Measurements from ENCODE around the gene SLC66A2.

SLC66A2 gene

DNA sequence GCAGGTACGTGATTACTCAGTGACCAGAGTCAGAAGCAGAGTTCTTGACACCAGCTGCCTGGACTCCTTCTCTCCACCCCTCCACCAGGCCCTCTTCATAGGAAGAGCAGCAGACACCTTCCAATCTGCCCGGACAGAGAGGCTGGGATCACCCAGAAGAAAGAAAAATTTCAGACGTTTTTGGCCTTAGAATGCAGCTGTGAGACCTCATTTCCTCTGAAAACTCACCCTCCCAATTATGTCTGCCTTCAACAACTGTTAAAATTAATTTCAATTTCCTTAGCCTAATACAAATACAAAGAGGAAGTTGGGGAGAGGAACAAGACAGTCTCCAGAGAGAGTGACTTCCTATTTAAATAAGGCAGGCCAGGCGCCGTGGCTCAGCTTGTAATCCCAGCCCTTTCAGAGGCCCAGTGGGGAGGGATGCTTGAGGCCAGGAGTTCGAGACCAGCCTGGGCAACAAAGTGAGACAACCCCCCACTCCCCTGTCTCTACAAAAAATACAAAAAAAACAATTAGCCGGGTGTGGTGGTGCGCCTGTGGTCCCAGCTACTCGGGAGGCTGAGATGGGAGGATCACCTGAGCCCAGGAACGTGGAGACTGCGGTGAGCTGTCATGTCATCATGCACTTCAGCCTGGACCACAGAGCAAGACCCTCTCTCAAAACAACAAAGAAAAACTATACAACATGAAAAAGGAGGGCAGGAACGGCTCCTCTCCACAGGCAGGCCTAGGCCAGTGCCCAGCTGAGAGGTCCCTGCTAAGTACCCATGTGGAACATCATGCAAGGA is 1.6 kb downstream of the SLC66A2 start:
- peak; percentile 90 for DNase-seq

- no peak for DNase-seq
These were observed 2.6 kb downstream of the SLC66A2 start for GRCh38 chr18:79948719-79949411.

DNA sequence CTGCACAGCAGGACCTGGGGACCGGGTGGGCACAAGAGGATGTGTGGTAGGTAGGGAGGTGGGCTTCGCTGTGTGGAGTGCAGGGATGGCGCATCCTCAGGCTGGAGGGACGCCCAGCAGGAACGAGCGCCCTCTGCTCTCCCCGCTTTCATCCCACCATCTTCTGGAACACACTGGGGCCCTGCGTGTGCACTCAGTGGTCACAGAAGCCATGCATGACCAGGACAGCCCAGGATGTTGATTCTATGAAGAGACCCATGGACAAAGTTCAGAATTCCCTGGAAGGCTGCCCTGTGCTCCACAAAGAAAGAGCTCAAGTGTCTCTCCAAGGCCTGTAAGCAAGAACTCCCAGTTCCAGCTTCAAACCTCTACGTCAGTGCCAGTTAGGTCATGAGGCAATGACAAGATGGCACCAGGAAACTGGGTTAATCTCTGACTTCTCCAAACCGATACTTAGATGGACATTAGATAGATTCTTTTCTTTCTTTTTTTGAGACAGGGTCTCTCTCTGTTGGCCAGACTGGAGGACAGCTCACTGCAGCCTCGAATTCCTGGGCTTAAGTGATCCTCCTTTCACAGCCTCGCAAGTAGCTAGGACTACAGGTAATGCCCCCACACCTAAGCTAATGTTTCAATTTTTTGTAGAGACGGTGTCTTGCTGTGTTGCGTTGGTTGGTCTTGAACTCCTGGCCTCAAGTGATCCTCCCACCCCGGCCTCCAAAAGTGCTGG is 3.4 kb downstream of the SLC66A2 start:
- no peak for DNase-seq

- DNase-seq, result no peak
These were observed 4.2 kb downstream of the SLC66A2 start for GRCh38 chr18:79947054-79947755.

DNA sequence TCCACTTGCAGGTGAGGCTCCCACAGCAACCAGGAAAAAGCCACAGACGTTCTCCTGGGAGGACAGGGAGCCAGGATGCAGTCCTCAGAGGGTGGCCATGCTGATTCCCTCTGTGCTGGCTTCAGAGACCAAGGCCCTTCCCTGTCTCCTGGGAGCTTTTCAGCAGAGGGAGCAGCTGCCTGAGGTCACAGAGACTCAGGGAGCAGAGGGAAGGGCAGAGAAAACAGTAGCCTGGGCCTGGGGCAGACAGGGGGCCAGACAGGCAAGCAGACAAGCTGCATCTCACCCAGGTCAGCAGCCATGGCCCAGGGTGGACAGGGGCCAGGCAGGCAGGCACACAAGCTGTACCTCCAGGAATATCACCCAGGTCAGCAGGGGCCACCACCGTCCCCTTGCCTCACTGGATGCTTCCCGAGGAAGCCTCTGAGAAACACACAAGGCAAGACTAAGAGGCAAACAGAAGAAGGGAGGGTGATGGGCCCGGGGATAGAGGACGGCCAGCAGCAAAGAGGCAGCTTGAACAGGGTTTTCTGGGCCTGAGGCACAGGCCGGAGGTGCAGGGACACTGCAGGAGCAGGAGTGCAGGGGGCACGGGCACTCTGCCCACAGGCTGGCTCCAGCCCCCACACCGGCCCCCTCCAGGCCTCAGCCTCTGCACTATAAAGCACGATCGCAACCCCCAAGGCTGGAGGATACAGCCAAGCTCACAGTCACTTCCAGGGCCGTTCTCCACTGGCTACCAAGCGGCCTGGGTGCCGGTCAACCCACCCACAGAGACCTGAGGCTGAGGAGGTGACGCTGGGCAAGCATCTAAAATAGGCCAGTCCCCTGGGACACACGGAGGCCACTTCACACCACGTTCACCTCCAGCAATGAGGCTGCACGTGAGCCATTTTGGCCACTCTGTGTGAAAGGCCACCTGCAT is 6.1 kb downstream of the SLC66A2 start:
- DNase-seq, result no peak

- DNase-seq, result peak; percentile 69
These were observed 6.7 kb downstream of the SLC66A2 start for GRCh38 chr18:79944746-79945117.

DNA sequence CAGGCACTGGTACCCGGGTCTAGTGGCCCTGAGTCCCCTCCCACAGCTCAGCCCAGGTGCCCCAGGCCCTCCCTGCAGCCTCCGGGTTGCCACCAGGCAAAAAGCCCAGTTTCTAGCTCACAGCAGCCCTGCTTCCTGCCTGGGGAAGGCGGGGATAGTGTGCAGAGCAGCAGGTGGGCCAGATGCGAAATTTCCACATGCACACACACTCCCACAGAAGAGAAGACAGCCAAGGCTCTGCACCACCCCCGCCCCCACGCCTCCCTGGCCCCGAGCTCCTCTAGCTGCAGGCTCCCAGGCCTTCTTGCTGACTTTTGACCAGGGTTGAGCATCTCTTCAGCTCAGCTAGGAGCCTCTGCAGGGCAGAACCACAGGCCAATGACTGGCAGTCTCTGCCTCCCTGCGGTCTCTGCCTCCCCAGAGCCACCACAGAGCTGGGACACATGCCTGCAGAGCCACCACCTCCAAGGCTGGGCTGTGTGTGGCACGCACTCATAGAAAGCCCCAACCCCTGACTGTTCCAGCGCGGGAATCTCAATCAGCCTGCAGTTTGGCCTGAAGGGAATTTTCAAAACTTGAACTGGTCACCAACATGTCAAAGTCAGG is 7.2 kb downstream of the SLC66A2 start:
- DNase-seq, result peak; percentile 81

- DNase-seq, result no peak
These were observed 7.8 kb downstream of the SLC66A2 start for GRCh38 chr18:79943608-79944125.

DNA sequence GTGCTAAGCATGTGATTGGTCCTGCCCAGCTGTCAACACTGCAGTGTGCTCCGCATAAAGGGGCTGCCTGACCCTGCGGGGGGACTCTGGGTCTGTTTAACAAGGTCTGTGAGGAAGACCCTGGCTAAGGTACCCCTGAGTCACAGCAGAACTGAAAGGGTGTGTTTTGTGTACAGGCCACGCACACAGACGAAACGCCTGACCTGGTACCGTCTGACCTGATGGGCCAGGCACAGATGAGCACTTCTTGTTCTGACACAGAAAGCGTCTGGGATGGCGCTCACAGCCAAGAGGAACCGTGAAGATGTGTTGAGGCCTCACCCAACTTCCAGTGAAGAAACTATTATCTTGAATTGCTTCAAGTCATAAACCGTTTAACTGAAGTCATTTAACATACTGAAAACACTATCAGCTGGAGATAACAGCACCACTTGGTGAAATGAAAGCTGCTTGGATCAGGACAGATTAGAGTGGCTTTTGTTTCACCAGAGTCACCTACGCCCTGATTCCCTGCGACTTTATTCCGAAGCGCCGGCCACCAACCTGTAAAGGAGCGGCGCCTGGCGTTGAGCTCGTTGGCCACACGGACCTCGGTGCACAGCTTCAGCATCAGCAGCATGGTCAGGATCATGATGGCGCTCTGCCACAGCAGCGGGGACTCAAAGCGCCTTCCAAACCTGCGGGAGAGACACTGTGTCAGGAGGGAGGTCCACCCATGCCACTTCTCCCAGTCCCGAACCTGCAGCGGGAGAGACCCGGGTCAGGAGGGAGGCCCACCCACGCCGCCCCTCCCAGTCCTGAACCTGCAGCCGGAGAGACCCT is 8.5 kb downstream of the SLC66A2 start:
- DNase-seq, result peak; percentile 84

DNA sequence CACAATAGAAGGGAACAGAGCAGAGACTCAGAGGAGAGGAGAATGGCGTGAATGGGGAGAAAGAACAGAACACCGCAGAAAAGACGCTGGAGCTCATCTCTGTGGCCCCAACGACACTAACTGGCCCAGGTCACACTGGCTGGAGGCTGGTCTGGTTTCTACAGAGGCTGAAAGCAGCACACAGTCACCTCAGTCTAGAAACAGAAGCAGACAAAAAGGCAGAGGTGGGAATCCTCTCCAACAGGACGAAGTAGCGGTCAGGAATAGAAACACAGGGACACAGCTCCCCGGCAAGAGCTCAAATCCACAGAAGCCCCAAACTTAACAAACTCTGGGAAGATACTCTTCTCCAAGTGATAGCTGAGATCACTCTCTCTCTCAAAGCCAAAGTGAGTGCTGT is 9.2 kb downstream of the SLC66A2 start:
- no peak for DNase-seq

DNA sequence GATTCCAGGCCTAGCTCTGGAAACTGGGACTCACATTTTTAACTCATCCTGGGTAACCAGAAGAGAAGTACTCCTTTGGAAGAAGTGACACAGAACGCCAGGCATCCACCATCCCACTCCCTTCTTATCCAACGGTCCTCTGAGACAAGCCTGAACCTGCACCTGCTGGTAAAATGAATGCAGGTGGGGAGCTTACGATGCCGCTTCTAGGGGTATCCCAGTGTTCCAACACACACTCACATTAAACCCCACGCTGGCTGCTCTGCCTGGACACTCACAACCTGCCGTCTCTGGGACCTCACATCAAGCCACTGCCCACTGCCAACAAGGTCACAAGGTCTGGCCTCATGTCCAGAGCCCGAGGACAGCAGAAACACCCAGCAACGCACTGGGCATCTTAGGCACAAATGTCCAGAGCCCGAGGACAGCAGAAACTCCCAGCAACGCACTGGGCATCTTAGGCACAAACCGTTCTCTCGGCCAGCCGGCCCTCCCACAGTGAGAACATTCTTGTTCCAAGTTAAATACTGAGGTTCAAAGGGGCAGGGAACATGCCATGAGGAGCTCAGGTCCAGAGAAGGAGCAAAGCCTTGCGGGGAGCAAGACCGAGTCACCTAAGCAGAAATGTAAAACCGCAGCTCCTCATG is 9.9 kb downstream of the SLC66A2 start:
- DNase-seq, result no peak

GRCh38 chr18:79940814-79941472 is 10.5 kb downstream of the SLC66A2 start:
- no peak for DNase-seq

DNA sequence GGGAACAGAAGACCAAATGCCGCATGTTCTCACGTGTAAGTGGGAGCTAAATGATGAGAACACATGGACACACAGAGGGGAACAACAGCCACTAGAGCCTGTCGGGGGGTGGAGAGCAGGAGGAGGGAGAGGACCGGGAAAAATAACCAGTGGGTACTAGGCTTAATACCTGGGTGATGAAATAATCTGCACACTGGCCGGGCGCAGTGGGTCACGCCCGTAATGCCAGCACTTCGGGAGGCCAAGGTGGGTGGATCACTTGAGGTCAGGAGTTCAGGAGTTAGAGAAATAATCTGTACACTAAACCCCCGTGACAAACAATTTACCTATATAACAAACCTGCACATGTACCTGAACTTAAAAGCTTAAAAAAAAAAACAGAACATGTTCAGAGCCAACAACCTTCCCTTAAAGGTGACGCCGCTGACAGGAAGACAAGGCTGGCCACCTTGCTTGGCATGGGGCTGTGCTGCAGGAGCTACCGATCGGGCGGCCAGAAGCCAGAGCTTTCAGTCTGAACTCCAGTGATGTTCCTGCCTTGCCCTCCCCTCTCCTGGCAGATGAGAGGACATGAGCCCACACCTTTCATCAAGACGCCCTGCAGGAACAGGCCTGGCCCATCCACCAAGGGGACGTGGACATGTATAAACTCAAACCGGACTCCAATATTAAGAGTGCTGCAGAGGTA is 11.2 kb downstream of the SLC66A2 start:
- DNase-seq, result no peak

DNA sequence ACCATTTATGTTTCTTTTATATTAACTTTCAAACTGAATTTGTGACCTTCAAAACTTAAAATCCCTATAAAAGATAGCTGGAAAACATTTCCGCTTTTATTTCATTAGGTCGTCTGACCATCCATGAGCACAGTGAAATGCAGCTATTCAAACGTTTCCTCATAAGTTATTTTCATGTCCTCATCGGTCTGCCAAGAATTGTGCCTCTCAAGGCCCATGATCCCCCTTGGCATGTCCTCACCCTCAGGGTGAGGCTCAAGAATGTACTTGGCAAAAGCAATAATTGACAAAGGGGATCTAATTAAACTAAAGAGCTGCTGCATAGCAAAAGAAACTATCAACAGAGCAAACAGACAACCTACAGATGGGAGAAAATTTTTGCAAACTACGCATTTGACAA is 12.4 kb downstream of the SLC66A2 start:
- no peak for DNase-seq

DNA sequence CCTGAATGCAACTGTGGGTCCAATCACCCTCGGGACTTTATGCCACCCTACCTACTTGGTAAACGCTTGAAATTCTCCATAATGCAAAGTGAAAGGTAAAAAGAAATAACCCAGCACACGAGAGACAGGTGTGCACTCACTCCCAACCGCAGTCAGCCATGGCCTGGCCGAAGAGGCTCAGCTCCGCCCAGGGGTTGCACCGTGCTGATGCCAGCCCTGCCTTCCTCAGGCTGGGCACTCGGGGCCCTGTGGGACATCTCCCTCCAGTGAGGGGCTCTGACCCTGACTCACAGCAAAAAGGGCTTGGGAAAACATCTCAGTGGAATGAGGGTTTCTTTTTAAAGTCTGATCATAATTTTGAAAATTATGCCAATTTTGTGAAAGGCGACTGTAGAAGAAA is 13.3 kb downstream of the SLC66A2 start:
- DNase-seq, result no peak

DNA sequence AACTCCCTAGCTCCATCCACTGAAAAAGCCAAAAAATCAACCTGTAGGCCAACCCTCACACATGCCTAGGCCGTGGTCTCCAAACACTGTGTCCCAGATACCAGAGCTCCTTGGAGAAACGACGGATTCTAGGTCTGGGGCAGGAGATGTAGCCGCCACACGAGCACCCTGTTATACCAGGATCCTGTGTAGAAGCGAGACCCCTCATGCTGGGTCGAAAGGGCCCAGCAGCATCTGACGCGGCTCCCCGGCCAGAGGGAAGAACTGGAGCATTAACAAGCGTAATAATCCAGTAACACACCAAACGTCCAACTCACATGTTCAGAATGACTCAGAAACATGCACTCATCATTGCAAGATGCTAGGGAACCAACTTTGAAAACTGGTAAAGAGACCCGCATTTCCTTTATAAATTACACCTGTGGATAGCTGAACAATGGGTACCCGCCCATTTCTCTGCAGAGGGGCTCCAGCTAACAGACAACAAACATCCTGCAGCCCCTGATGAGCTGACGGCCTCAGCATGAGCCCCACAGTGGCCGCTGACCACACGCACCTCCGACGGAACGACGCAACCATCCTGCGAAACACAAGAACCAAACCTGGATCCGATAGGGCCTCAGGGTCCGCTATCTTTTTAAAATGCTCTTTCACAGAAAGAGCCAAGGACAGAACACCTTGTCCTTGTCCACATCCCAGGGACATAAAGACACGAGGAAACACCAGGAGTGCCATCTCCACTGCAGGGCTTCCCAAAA is 14.2 kb downstream of the SLC66A2 start:
- no peak for DNase-seq

DNA sequence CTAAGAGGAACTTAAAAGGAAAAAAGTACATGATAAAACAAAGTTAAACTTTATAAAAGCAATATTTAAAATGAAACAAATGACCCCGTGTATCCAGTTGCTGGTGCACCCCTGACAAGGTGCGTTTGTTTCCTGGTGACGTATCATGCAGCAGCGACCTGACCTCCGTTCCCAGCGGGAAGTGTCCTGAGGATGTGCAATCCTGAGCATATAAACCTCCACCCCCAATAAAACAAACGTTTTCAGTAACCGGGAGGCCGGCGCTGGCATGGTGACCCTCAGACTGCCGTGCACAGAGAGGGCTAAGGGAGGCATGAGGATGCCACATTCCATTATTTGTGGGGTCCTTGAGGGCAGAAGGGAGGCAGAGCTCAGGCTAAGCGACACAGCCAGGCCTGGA is 14.8 kb downstream of the SLC66A2 start:
- no peak for DNase-seq

DNA sequence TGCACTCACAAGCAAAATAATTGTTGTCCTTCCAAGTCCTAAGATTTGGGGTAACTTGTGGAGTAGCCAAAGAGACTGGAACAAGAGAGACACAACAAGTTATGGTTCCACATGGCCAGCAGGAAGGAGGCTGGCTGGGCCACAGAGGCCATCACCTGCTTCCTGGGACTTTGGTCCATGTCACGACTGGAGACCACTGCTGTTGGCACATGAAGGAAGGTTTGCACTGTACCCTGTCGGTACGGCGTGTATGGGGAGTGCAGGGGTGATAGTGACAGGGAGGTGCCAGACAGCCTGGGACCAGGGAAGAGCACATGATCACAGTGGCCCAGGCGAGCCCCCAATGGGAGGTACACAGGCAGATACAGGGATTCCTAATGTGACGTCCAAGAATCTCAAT is 15.5 kb downstream of the SLC66A2 start:
- DNase-seq, result no peak
